Stimulated activated CD4-positive, alpha-beta T cell treated with anti-CD3 and anti-CD28 coated beads, Interleukin-12 subunit alpha, Interleukin-12 subunit beta, amount 100 ng/mL, for 24 hours (primary cell): Measurements from ENCODE around the gene CEACAM7.
A peak's percentile ranks its signal among the peaks of the same experiment; 100 is the strongest.
"Not testable (repeated sequence)": the region's sequence is repeated elsewhere in the genome, so short reads cannot be mapped to it uniquely, and the experiment has no call there.

Experiments
- DNase-seq, 2 experiments: peaks; one replicate each; pipeline ENCODE4 v3.0.0-alpha.2; 2020; ENCODE audit warnings: low read depth in 2 of 2

Gene CEACAM7

DNA sequence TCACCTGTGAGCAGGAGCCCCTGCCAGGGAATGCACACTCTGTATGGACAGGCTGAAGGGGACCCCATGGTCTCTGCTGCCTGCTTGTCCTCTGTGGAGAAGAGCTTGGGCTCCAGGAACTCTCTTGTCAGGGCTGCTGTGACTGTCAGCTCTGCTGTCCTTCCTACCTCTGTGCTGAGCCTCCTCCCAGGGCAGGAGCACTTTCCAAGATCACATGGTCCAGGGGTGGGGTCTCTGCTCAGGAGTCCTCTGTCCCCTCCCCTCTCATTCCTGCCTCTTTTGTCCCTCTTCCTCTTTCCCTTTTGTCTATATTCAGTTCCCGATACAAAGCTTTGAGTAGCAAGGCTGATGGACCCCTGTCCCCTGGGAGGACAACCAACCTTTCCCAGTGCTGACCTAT, at the start of gene CEACAM7:
TSS of gene CEACAM7 (minus strand) at position 173 of the 400 bp plus-strand sequence. CDS start at position 68, 105 bp downstream.
- DNase-seq: no peak

DNA sequence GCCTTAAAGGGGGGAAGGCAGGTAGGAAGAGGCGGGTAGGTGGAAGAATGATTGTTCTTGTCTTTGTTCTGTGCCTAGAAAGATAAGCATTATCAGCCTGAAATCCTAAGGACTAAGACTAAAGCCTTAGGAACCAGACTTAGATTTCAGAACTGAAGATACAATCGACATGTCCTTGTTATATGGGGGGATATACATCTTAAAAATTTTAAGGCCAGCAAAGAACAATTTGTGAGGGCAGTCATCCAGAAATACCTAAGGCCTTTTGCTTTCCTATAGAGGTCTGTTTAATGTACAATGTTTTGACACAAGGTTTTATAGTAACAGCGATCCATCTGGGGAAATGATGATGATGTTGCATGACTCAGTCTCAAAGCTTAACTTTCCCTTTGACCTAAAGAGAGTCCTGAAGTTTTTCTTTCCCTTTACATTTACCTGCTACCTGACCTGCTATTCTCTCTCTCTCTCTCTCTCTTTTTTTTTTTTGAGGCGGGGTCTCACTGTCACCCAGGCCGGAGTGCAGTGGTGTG, 47.1 kb upstream of the CEACAM7 start:
- DNase-seq: no peak

GRCh38 chr19:41734585-41734984, 46.5 kb upstream of the CEACAM7 start:
- DNase-seq: no peak

GRCh38 chr19:41734156-41734555, 46.1 kb upstream of the CEACAM7 start:
- DNase-seq: no peak

DNA sequence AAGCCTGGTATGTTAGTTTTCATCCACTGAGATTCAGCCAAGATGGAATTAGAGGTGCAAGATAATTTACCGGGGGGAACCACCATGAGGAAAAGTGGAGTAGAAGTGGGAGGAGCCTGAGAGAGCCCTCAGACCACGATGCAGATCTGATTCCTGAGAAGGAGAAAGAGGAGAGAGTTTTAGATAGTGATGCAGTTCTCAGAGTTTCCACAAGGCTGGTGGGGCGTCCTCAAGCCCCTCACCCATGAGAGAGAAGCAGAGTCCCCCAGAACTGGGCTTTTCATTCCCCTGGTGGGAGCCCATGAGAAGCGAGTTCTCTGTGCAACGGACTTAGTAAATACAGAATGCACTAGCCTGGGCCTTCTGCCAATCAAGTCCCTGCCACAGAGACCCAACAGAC, 38.4 kb upstream of the CEACAM7 start:
- no peak for DNase-seq

DNA sequence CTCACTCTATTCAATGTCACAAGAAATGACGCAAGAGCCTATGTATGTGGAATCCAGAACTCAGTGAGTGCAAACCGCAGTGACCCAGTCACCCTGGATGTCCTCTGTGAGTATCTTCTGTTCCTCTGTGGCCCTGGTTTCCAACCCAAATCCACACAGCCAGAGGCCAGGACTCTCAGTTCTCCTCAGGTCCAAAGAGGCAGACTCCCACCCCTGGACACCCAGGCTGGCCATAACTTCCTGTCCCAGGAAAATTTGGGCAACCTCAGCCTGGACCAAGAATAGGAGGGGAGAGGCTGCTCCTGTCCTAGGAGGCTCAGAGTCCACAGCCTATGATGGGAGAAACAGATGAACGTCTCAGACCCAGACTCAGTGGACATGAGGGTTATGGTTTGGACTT, 32.0 kb upstream of the CEACAM7 start:
- DNase-seq: no peak

- DNase-seq: no peak
Observed at GRCh38 chr19:41718761-41719160, 30.7 kb upstream of the CEACAM7 start.

GRCh38 chr19:41714598-41714997, 26.5 kb upstream of the CEACAM7 start:
- no peak for DNase-seq

- no peak for DNase-seq
Observed at GRCh38 chr19:41711376-41712261, 23.5 kb upstream of the CEACAM7 start.

DNA sequence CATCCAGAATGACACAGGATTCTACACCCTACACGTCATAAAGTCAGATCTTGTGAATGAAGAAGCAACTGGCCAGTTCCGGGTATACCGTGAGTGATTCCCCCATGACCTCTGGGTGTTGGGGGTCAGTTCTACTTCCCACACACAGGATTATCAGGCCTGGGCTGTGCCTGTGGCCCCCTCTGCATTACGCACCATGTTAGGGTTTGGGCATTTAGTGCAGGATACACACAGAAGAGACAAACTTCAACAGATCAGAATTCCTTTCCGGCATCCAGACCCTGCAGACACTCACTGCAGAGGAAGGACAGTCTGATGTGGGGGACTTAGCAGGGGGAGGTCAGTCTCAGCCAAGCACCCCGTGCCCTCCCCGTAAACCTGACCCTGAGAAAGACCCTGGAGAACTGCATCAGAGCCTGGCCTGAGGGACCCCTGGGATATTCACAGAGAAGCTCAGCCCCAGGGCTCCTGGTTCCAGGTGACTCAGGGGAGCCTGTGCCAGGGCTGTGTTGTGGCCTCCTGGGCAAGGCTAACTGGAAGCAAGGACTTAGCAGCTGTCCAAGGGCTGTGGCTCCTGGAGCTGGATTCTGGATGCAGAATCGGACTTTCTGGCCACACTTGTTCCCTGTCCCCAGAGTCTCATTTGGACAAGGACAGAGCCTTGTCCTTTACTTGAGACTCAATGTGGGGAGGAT, 22.0 kb upstream of the CEACAM7 start:
- DNase-seq: no peak

- not testable (repeated sequence) for DNase-seq
Observed at GRCh38 chr19:41709516-41709915, 21.4 kb upstream of the CEACAM7 start.

DNA sequence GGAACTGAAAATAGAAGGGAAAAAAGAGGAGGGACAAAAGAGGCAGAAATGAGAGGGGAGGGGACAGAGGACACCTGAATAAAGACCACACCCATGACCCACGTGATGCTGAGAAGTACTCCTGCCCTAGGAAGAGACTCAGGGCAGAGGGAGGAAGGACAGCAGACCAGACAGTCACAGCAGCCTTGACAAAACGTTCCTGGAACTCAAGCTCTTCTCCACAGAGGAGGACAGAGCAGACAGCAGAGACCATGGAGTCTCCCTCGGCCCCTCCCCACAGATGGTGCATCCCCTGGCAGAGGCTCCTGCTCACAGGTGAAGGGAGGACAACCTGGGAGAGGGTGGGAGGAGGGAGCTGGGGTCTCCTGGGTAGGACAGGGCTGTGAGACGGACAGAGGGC, 20.4 kb upstream of the CEACAM7 start, which contains the start of gene CEACAM5:
TSS of gene CEACAM5 (plus strand) at position 146 of the 400 bp plus-strand sequence. CDS start at position 252, 106 bp downstream.
- DNase-seq: no peak

GRCh38 chr19:41707871-41708371, 19.9 kb upstream of the CEACAM7 start:
- DNase-seq: no peak

DNA sequence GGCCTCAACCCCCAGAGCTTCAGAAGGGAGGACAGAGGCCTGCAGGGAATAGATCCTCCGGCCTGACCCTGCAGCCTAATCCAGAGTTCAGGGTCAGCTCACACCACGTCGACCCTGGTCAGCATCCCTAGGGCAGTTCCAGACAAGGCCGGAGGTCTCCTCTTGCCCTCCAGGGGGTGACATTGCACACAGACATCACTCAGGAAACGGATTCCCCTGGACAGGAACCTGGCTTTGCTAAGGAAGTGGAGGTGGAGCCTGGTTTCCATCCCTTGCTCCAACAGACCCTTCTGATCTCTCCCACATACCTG, 19.4 kb upstream of the CEACAM7 start:
- DNase-seq: no peak

DNA sequence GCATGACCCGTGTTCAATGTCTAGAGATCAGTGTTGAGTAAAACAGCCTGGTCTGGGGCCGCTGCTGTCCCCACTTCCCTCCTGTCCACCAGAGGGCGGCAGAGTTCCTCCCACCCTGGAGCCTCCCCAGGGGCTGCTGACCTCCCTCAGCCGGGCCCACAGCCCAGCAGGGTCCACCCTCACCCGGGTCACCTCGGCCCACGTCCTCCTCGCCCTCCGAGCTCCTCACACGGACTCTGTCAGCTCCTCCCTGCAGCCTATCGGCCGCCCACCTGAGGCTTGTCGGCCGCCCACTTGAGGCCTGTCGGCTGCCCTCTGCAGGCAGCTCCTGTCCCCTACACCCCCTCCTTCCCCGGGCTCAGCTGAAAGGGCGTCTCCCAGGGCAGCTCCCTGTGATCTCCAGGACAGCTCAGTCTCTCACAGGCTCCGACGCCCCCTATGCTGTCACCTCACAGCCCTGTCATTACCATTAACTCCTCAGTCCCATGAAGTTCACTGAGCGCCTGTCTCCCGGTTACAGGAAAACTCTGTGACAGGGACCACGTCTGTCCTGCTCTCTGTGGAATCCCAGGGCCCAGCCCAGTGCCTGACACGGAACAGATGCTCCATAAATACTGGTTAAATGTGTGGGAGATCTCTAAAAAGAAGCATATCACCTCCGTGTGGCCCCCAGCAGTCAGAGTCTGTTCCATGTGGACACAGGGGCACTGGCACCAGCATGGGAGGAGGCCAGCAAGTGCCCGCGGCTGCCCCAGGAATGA, 18.9 kb upstream of the CEACAM7 start:
- DNase-seq: peak; percentile 44 to 64

DNA sequence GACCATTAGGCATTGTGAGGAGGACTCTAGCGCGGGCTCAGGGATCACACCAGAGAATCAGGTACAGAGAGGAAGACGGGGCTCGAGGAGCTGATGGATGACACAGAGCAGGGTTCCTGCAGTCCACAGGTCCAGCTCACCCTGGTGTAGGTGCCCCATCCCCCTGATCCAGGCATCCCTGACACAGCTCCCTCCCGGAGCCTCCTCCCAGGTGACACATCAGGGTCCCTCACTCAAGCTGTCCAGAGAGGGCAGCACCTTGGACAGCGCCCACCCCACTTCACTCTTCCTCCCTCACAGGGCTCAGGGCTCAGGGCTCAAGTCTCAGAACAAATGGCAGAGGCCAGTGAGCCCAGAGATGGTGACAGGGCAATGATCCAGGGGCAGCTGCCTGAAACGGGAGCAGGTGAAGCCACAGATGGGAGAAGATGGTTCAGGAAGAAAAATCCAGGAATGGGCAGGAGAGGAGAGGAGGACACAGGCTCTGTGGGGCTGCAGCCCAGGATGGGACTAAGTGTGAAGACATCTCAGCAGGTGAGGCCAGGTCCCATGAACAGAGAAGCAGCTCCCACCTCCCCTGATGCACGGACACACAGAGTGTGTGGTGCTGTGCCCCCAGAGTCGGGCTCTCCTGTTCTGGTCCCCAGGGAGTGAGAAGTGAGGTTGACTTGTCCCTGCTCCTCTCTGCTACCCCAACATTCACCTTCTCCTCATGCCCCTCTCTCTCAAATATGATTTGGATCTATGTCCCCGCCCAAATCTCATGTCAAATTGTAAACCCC, 17.5 kb upstream of the CEACAM7 start:
- peak in 1 of 2 experiments; percentile 15 for DNase-seq

- no peak for DNase-seq
Observed at GRCh38 chr19:41703602-41704293, 15.7 kb upstream of the CEACAM7 start.

- DNase-seq: no peak
Observed at GRCh38 chr19:41702171-41702651, 14.1 kb upstream of the CEACAM7 start.

- DNase-seq: no peak
Observed at GRCh38 chr19:41701401-41702075, 13.5 kb upstream of the CEACAM7 start.
